GM12873 (cell line): Measurements from ENCODE around the gene KLK4.

Source experiments
- TF ChIP-seq, protein P1 (sequence below): IDR thresholded peaks from 2 replicates; pipeline ENCODE4 v1.5.1; 2012; ENCODE audit warnings: low read depth, mild to moderate bottlenecking, moderate library complexity, low read length, control low read depth; ENCODE audit not compliant: insufficient read depth; ENCODE audit errors: missing control alignments

KLK4 gene

DNA sequence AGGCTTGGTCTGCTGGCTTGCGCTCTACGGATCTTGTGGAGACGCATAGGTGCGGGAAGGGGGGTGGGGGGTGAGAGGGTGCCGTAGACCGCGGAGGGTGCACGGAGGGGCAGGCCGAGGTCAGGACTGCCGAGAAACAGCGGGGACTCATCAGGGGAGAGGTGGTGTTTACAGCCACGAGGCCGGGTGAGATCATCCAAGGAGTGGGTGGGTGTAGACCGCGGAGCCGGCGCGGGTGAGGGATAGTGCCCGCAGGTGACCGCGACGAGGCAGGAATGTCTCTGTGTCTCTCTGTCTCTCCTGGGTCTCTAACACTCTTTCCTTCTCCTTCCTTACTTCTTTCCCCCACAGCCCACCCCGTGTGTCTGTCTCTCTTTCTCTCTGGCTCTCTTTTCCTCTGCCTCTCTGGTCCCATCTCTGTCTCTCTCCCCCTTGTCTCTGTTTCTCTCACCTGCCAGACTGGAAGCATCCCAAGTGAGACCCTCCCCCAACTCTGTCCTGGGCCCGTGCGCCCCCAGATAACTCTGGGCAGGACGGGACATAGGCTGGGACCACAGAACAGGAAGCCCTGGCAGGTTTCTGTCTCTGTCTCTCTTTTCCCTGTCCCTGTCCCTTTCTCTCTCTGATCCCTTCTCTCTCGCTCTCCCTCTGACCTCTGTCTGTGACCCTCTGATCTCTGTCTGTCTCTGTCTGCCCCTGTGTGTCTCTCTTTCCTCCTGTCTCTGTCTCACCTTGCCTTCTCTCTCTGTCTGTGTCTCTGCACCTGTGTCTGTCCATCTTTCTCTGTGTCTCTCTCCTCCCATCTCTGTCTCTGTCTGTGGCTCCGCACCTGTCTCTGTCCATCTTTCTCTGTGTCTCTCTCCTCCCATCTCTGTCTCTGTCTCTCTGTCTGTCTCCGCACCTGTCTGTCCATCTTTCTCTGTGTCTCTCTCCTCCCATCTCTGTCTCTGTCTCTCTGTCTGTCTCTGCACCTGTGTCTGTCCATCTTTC lies 1.8 kb upstream of the KLK4 start:
- TF ChIP-seq, protein P1, sequence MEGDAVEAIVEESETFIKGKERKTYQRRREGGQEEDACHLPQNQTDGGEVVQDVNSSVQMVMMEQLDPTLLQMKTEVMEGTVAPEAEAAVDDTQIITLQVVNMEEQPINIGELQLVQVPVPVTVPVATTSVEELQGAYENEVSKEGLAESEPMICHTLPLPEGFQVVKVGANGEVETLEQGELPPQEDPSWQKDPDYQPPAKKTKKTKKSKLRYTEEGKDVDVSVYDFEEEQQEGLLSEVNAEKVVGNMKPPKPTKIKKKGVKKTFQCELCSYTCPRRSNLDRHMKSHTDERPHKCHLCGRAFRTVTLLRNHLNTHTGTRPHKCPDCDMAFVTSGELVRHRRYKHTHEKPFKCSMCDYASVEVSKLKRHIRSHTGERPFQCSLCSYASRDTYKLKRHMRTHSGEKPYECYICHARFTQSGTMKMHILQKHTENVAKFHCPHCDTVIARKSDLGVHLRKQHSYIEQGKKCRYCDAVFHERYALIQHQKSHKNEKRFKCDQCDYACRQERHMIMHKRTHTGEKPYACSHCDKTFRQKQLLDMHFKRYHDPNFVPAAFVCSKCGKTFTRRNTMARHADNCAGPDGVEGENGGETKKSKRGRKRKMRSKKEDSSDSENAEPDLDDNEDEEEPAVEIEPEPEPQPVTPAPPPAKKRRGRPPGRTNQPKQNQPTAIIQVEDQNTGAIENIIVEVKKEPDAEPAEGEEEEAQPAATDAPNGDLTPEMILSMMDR: no peak

DNA sequence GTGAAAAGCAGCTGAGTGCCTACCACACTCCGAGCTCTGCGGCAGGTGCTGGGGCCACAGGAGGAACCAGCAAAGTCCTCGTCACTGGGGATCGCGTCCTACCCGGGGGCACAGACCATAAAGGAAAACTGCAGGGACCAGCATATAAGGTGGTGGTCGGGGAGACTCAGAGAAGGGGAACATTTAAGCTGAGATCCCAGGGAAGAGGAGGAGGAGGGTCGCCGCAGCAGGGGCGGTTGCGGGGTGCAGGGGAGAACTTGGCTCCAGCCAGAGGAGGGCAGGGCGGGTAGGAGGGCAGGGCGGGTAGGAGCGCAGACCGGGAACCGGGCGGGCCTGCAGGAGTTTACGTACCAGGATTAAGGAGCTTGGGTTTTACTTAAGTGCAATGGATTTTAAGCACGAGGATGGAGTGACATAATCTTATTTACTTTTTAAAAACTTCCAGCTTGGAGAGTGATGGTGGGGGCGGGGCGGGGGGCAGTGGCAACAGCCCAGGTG lies 956 bp upstream of the KLK4 start:
- TF ChIP-seq, protein P1: no peak

DNA sequence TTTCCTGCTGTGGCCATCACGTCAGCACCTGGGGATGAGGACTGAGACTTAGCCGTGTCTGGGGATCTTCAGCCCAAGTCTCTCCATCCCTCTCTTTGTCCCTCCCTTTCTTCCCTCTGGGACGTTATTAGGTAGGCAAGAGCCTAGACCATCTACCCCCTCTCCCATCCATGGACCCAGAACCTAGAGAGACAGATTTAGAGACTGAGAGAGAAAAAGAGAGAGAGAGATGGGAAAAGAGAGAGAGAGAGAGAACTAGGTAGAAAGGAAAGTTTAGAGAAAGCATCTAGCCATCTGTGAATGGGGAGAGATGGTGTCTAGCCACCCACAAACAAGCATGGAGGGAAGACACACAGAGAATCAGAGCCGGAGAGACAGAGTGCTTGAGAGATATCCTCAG lies 473 bp downstream of the KLK4 start:
- TF ChIP-seq, protein P1: no peak

DNA sequence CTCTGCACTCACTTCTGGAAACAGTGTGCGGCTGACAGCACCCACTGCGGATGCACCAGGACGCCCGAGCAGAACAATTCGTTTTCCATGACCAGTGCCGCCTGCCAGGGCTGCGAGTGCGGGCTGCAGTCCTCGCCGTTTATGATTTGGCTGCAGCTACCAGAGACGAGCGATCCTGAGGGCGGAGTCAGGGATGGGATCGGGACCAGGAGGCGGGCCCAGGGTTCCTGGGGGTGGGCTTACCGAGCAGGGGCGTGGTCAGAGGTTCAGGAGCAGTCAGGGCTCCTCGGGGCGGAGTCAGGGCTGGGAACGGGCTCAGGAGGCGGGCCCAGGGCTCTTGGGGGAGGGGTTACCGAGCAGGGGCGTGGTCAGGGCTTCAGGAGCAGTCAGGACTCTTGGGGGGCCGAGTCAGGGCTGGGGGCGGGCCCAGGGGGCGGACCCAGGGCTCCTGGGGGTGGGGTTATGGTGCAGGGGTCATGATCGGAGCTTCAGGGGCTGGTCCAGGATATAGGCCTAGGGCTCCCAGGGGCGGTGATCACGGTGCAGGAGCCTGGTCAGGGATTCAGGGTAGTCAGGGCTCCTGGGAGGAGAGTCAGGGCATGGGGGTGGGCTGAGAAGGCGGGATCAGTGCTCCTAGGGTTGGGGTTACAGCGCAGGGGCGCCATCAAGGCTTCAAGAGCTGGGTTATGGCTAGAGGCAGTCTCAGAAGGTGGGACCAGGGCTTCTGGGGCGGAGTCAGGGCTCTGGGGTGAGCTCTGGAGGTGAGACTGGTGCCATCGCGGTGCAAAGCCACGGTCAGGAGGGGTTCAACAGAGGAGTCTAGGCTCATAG lies 1.7 kb downstream of the KLK4 start:
- TF ChIP-seq, protein P1: no peak

DNA sequence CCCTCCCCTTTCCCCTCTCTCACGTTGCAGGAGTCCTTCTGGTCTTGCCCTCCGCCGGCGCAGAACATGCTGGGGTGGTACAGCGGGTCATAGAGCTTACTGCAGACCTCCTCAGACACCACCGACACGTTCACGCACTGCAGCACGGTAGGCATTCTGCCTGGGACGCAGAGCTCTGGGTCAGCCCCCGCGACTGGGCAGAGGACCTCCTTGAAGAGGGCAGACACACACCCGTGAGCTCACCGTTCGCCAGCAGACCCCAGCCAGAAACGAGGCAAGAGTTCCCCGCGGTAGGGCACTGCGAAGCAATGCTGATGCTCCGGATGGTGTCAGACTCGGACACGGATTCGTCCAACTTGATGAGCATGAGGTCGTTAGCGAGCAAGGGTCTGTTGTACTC lies 2.9 kb downstream of the KLK4 start:
- TF ChIP-seq, protein P1: no peak

DNA sequence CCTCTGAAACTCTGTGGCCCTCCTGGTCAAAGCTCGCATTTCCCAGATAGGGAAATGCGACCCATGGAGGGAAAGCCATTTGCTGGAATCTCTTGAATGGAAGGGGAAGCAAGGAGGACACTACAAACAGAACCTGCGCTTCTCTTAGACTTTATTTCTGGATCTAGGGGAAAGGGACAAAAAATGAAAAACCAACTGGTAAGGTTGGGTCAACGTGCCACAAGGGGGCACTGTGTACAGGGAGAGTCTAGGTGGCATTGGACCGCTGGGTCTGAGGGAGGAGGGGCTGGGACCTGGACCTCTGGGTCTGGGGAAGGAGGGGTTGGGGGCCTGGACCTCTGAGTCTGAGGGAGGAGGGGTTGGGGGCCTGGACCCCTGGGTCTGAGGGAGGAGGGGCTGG lies 5.0 kb downstream of the KLK4 start:
- TF ChIP-seq, protein P1: peak; percentile 77

DNA sequence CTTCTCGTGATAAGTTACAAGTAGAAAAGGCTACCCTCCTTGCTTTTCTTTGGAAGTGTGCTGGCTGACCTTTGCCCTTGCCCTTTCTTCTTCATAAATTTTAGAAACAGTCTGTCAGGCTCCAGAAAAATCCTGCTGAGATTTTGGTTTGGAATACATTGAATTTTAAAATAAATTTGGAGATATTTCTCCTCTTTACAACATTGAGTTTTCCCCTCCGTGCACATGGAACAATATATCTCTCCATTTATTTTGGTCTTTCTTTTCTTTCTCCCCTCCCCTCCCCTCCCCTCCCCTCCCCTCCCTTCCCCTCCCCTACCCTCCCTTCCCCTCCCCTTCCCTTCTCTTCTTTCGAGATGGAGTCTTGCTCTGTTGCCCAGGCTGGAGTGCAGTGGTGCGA lies 8.6 kb downstream of the KLK4 start:
- TF ChIP-seq, protein P1: no peak
